Liver (tissue), 9 donors: ENCODE results near the gene FAM110A. TPM values are rescaled to one million over a fixed set of nuclear protein-coding genes. Genes with fewer than 3 reads are reported as not detected.

Experiments
- DNase-seq: peaks from one replicate; pipeline ENCODE4 v3.0.0-alpha.2; 2017; ENCODE audit warnings: low spot score
- H3K27ac ChIP-seq, 2 donors: one replicate each; pipeline ENCODE4 v1.7.0; 2013; ENCODE audit warnings: inconsistent platforms in 2 of 2, low read length in 2 of 2, control low read depth in 1 of 2, low read depth in 1 of 2, mild to moderate bottlenecking in 1 of 2
- H3K27me3 ChIP-seq, 4 donors: one replicate each; pipeline versions ENCODE4 v1.6.1 to v1.7.0; 2013; ENCODE audit warnings: low read length in 3 of 4, inconsistent platforms in 1 of 4, mild to moderate bottlenecking in 1 of 4, moderate library complexity in 1 of 4; ENCODE audit not compliant: control insufficient read depth in 4 of 4, insufficient read depth in 4 of 4
- H3K36me3 ChIP-seq, 4 donors: one replicate each; pipeline versions ENCODE4 v1.6.1 to v1.7.0; 2013; ENCODE audit warnings: low read length in 3 of 4, mild to moderate bottlenecking in 3 of 4, low read depth in 1 of 4, moderate library complexity in 1 of 4; ENCODE audit not compliant: control insufficient read depth in 4 of 4, insufficient read depth in 3 of 4
- H3K4me1 ChIP-seq, 4 donors: one replicate each; pipeline versions ENCODE4 v1.6.1 to v1.7.0; 2013; ENCODE audit warnings: low read length in 3 of 4, mild to moderate bottlenecking in 3 of 4, moderate library complexity in 1 of 4; ENCODE audit not compliant: control insufficient read depth in 4 of 4, insufficient read depth in 4 of 4
- H3K4me3 ChIP-seq, 3 donors: one replicate each; pipeline versions ENCODE4 v1.6.1 to v1.7.0; 2013; ENCODE audit warnings: low read length in 3 of 3, control low read depth in 1 of 3, low read depth in 1 of 3, mild to moderate bottlenecking in 1 of 3
- H3K9ac ChIP-seq, 2 donors: one replicate each; pipeline ENCODE4 v1.7.0; 2013; ENCODE audit warnings: low read length in 2 of 2, mild to moderate bottlenecking in 2 of 2, moderate library complexity in 2 of 2, control low read depth in 1 of 2, low read depth in 1 of 2
- H3K9me3 ChIP-seq, 4 donors: one replicate each; pipeline versions ENCODE4 v1.6.1 to v1.7.0; 2013; ENCODE audit warnings: low read length in 3 of 4; ENCODE audit not compliant: control insufficient read depth in 4 of 4
- EGR1 ChIP-seq, 2 donors: IDR thresholded peaks; 2 replicates each; pipeline ENCODE4 v1.6.1; 2016 to 2018; ENCODE audit warnings: antibody characterized with exemption in 2 of 2, low read depth in 2 of 2
- FOXA1 ChIP-seq: IDR thresholded peaks from 2 replicates; pipeline ENCODE4 v1.6.1; 2016; ENCODE audit warnings: antibody characterized with exemption
- FOXA2 ChIP-seq: IDR thresholded peaks from 2 replicates; pipeline ENCODE4 v1.6.1; 2016; ENCODE audit warnings: antibody characterized with exemption
- HNF4A ChIP-seq, 2 donors: conservative IDR thresholded peaks; 2 replicates each; pipeline ENCODE4 v1.6.1; 2016; ENCODE audit warnings: antibody characterized with exemption in 2 of 2, mild to moderate bottlenecking in 2 of 2
- HNF4G ChIP-seq: IDR thresholded peaks from 2 replicates; pipeline ENCODE4 v1.6.1; 2016; ENCODE audit warnings: antibody characterized with exemption
- JUND ChIP-seq, 2 donors: IDR thresholded peaks; 2 replicates each; pipeline ENCODE4 v1.6.1; 2016; ENCODE audit warnings: antibody characterized with exemption in 2 of 2
- NR2F2 ChIP-seq: IDR thresholded peaks from 2 replicates; pipeline ENCODE4 v1.6.1; 2016; ENCODE audit warnings: antibody characterized with exemption
- RAD21 ChIP-seq, 2 donors: IDR thresholded peaks; 2 replicates each; pipeline ENCODE4 v1.6.1; 2016; ENCODE audit warnings: antibody characterized with exemption in 2 of 2, mild to moderate bottlenecking in 2 of 2
- RXRA ChIP-seq, 2 donors: IDR thresholded peaks; 2 replicates each; pipeline ENCODE4 v1.6.1; 2017 to 2018; ENCODE audit warnings: antibody characterized with exemption in 2 of 2, mild to moderate bottlenecking in 1 of 2
- SP1 ChIP-seq: IDR thresholded peaks from 2 replicates; pipeline ENCODE4 v1.6.1; 2018; ENCODE audit warnings: antibody characterized with exemption, mild to moderate bottlenecking
- YY1 ChIP-seq: IDR thresholded peaks from 2 replicates; pipeline ENCODE4 v1.6.1; 2016; ENCODE audit warnings: antibody characterized with exemption, mild to moderate bottlenecking
- WGBS: extraction: QIAGEN DNeasy Blood & Tissue Kit; methylation state at CpG from one replicate; pipeline ENCODE4 v1.1.7; 2013; 5-methylcytosine and 5-hydroxymethylcytosine counted together
- polyA plus RNA-seq, 2 donors: library from polyadenylated mRNA; stranded (reverse) in 1 of 2; unstranded in 1 of 2; fragments of 200-250 nt in 1 of 2; fragments of >200 nt in 1 of 2; fragmentation: Nextera tagmentation in 1 of 2; extraction: Ambion mirVana in 1 of 2; gene quantifications; one replicate each; pipeline versions ENCODE4 v1.2.1 to v1.2.3, GENCODE V29; 2013 to 2015
- total RNA-seq, 2 donors: library from RNA; depleted of rRNA; stranded (reverse); fragments of >200 nt; gene quantifications; one replicate each; pipeline ENCODE4 v1.2.3, GENCODE V29; 2014
- TF ChIP-seq, protein P1 (sequence below): IDR thresholded peaks from 2 replicates; pipeline ENCODE4 v1.6.1; 2016; ENCODE audit warnings: antibody characterized with exemption, mild to moderate bottlenecking
- TF ChIP-seq, protein P2 (sequence below): fragments of 150-350 bp; IDR thresholded peaks from 2 replicates; pipeline ENCODE4 v1.5.1; 2017; ENCODE audit warnings: improper control_type of control experiment, low read depth, low read length; ENCODE audit not compliant: missing input control
- TF ChIP-seq, protein P3 (sequence below): IDR thresholded peaks from 2 replicates; pipeline ENCODE4 v1.6.1; 2016; ENCODE audit warnings: antibody characterized with exemption
- donor health status: healthy.
- donor health status: healthy.
- donor health status: healthy.
- donor health status: healthy.
- donor health status: healthy.

Gene FAM110A
- total and polyA plus RNA-seq, 4 donors, result 1.2 to 6.7 (median 2.0) TPM

DNA sequence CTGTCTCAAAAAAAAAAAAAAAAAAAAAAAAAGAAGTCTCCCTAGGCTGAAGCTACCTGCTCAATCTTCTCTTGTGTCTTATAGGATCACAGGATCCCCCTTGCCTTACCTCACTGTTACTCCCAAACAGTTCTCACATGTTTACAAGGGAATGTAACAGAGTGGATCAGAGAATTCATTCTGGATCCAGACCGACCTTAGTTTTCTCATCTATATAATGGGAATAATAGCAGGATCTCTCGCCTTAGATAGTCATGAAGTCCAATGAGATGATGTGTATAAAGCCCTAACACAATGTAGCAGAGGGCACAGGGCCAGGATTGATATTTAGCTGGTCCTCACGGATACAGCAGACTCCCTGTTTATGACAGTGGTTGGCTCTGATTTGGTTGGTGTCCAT lies 2.3 kb upstream of the FAM110A start:
- no peak overlapping the region for H3K9ac ChIP-seq
- no peaks in the 10 kb centered on the region for H3K9me3 ChIP-seq
- no peak for DNase-seq
- H3K27me3 ChIP-seq, result no peaks in the 10 kb centered on the region
- WGBS, result 90% methylated on average over 3 of the region's 3 CpGs
- H3K27ac ChIP-seq, result no peak overlapping the region
- H3K4me3 ChIP-seq, result no peak overlapping the region
- no peaks in the 10 kb centered on the region for H3K36me3 ChIP-seq
- H3K4me1 ChIP-seq, result peaks cover 4 to 19% (median 10%) of the 10 kb centered on the region in 4 donors
- TF ChIP-seq, protein P1, sequence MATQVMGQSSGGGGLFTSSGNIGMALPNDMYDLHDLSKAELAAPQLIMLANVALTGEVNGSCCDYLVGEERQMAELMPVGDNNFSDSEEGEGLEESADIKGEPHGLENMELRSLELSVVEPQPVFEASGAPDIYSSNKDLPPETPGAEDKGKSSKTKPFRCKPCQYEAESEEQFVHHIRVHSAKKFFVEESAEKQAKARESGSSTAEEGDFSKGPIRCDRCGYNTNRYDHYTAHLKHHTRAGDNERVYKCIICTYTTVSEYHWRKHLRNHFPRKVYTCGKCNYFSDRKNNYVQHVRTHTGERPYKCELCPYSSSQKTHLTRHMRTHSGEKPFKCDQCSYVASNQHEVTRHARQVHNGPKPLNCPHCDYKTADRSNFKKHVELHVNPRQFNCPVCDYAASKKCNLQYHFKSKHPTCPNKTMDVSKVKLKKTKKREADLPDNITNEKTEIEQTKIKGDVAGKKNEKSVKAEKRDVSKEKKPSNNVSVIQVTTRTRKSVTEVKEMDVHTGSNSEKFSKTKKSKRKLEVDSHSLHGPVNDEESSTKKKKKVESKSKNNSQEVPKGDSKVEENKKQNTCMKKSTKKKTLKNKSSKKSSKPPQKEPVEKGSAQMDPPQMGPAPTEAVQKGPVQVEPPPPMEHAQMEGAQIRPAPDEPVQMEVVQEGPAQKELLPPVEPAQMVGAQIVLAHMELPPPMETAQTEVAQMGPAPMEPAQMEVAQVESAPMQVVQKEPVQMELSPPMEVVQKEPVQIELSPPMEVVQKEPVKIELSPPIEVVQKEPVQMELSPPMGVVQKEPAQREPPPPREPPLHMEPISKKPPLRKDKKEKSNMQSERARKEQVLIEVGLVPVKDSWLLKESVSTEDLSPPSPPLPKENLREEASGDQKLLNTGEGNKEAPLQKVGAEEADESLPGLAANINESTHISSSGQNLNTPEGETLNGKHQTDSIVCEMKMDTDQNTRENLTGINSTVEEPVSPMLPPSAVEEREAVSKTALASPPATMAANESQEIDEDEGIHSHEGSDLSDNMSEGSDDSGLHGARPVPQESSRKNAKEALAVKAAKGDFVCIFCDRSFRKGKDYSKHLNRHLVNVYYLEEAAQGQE, result no peak

DNA sequence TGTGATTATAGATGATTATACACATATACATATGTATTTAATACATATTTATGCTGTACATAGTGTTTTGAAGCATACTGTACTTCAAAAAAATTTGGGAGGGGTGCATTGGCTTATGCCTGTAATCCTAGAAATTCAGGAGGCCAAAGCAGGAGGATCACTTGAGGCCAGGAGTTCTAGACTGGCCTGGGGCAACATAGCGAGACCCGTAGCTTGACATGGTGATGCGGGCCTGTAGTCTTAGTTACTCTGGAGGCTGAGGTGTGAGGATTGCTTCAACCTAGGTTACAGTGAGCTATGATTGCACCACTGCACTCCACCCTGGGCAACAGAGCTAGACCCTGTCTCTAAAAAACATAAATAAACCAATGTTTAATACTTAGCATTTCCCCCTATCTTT lies 1.6 kb upstream of the FAM110A start:
- no peaks in the 10 kb centered on the region for H3K27me3 ChIP-seq
- H3K27ac ChIP-seq, result no peak overlapping the region
- DNase-seq, result no peak
- peaks cover 4 to 19% (median 10%) of the 10 kb centered on the region in 4 donors for H3K4me1 ChIP-seq
- no peak overlapping the region for H3K9ac ChIP-seq
- 97% methylated on average over 3 of the region's 3 CpGs for WGBS
- TF ChIP-seq, protein P2, sequence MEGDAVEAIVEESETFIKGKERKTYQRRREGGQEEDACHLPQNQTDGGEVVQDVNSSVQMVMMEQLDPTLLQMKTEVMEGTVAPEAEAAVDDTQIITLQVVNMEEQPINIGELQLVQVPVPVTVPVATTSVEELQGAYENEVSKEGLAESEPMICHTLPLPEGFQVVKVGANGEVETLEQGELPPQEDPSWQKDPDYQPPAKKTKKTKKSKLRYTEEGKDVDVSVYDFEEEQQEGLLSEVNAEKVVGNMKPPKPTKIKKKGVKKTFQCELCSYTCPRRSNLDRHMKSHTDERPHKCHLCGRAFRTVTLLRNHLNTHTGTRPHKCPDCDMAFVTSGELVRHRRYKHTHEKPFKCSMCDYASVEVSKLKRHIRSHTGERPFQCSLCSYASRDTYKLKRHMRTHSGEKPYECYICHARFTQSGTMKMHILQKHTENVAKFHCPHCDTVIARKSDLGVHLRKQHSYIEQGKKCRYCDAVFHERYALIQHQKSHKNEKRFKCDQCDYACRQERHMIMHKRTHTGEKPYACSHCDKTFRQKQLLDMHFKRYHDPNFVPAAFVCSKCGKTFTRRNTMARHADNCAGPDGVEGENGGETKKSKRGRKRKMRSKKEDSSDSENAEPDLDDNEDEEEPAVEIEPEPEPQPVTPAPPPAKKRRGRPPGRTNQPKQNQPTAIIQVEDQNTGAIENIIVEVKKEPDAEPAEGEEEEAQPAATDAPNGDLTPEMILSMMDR, result no peak
- TF ChIP-seq, protein P3, sequence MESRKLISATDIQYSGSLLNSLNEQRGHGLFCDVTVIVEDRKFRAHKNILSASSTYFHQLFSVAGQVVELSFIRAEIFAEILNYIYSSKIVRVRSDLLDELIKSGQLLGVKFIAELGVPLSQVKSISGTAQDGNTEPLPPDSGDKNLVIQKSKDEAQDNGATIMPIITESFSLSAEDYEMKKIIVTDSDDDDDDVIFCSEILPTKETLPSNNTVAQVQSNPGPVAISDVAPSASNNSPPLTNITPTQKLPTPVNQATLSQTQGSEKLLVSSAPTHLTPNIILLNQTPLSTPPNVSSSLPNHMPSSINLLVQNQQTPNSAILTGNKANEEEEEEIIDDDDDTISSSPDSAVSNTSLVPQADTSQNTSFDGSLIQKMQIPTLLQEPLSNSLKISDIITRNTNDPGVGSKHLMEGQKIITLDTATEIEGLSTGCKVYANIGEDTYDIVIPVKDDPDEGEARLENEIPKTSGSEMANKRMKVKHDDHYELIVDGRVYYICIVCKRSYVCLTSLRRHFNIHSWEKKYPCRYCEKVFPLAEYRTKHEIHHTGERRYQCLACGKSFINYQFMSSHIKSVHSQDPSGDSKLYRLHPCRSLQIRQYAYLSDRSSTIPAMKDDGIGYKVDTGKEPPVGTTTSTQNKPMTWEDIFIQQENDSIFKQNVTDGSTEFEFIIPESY, result no peak
- TF ChIP-seq RXRA (IDR thresholded peaks at IDR 0.05) (no peak), FOXA2 (no peak), HNF4G (no peak), EGR1 (IDR thresholded peaks at IDR 0.05; ENCODE audit: low read depth in 2 of 2) (no peak), JUND (IDR thresholded peaks at IDR 0.05) (no peak), SP1 (no peak), RAD21 (IDR thresholded peaks at IDR 0.05) (no peak), FOXA1 (no peak), HNF4A (conservative IDR thresholded peaks at IDR 0.05) (no peak), NR2F2 (no peak), YY1 (no peak)
- TF ChIP-seq, protein P1, result no peak
- H3K9me3 ChIP-seq, result no peaks in the 10 kb centered on the region
- no peaks in the 10 kb centered on the region for H3K36me3 ChIP-seq
- H3K4me3 ChIP-seq, result no peak overlapping the region
